NCI-H1436 (cell line): ENCODE results near the gene TMED4.
"Not testable (repeated sequence)": the region's sequence is repeated elsewhere in the genome, so short reads cannot be mapped to it uniquely, and the experiment has no call there.

ENCODE experiments used
- DNase-seq: peaks from one replicate; lab custom pipeline; 2025; lab: John Stamatoyannopoulos, UW

The TMED4 gene

DNA sequence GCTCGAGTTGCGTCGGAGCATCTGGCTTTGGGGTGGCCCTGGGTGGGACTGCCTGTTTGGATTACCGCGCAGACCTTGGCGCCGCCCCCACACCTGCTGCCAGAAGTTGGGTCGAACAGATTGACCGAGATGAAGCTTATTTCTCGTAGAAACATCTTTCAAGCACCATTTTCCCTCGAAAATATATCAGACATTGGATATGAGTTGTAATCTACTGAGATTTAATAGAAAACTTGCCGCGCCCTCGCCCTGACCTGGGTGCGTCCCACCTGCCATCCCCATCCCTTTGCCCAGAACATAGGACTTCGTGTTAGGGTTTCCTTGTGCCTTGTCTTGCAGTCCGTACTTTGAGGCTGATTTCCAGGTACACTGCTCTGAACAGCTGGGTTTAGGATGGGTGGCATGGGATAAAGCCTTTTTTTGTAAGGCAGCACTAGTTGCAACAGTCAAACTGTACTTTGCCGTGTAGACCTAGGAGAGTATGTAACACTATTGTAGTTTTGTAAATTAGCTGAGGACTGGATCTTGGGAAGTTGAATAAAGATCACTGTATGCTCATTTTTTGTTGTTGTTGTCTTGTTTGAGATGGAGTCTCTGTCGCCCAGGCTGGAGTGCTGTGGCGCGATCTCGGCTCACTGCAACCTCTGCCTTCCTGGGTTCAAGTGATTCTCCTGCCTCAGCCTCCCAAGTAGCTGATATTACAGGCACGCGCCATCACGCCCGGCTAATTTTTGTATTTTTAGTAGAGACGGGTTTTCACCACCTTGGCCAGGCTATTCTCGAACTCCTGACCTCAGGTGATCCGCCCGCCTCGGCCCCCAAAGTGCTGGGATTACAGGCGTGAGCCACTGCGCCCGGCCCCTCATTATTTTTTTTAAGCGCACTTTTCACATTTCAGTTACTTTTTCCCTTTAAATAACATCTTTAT, 25.4 kb upstream of the TMED4 start:
- no peak for DNase-seq

DNA sequence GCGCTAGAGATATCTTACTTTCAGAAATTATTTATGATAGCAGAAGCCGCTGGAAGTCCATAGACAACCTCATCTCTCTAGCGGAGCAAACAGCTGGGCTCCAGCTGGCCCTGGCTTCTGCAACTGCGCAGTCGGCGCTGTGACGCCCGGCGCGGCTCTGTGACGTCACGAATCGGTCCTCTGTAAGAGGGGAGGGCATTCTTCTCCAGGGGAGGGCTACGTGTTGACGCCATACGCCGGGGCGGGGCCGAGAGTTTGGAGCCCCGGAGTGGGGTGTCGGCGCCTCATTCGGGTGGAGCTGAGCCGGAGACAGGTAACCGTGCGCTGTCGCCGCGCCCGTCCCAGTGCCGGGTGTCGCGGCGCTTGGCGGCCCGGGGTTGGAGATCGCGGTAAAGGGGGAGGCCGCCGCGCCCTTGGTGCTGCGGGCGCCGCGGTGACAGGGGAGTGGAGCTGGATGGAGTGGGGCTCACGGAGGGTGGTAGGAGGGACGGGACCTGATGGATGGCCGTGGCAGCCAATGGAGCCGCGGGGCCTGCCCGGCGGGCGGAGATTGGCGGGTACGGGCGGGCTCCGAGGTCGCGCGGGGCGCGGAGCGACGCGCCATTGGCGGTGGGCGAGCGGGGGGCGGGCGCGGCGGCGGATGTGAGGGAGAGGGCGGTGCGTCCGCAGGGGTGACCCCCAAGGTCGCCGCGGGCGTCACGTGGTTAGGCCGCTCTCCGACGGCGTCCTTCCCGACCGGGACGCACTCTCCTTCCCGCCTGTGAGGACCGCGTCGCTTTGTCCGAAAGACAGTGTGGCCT, 24.5 kb upstream of the TMED4 start, which contains the start of gene OGDH:
OGDH (plus strand) TSS at position 287 of the 800 bp plus-strand sequence. CDS start 17,717 bp downstream, outside the sequence.
- DNase-seq: peak; percentile 97

DNA sequence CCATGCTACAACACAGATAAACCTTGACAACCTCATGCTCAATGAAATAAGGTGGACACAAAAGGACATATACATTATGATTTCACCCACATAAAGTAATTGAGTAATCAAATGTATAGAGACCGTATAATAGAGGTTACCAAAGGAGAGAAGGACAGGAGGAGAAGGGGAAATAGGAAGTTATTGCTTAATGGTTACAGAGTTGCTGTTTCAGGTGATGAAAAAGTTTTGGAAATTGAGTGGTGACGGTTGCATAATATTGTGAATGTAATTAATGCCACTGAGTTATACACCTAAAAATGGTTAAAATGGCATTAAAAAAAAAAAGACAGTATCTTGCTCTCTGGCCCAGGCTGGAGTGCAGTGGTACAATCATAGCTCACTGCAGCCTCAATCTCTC, 22.9 kb upstream of the TMED4 start:
- no peak for DNase-seq

DNA sequence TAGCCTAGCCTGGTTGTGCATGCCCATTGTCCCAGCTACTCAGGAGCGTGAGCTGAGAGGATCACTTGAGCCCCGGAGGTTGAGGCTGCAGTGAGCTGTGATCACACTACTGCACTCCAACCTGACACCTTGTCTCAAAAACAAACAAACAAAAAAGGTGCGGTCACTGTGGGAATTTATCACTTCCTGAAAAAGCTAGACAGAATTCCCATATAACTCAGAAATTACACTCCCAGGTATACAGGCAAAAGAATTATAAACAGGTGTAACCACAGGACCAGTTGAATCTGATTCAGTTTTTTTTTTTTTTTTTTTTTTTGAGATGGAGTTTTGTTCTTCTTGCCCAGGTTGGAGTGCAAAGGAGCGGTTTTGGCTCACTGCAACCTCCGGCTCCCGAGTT, 21.2 kb upstream of the TMED4 start:
- no peak for DNase-seq

DNA sequence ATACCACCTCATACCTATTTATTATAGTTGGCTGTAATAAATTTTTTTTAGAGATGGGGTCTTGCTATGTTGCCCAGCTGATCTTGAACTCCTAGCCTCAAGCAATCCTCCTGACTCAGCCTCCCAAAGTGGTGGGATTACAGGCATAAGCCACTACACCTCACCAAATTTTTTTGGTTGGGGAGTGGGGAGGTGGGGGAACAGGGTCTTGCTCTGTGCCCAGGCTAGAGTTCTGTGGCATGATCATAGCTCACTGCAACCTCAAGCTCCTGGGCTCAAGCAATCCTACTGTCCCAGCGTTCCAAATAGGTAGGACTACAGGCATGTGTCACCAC, 20.5 kb upstream of the TMED4 start:
- no peak for DNase-seq

DNA sequence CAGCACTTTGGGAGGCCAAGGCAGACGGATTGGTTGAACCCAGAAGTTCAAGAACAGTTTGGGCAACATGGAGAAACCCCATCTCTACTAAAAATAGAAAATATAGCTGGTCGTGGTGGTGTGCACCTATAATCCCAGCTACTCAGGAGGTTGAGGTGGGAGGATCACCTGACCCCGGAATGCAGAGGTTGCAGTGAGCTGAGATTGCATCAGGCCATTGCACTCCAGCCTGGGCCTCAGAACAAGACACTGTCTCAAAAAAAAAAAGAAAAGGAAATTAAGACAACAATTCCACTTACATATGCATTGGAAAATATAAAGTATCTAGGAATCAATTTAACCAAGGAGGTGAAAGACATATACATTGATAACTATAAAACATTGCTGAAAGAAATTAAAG, 17.2 kb upstream of the TMED4 start:
- DNase-seq: no peak

DNA sequence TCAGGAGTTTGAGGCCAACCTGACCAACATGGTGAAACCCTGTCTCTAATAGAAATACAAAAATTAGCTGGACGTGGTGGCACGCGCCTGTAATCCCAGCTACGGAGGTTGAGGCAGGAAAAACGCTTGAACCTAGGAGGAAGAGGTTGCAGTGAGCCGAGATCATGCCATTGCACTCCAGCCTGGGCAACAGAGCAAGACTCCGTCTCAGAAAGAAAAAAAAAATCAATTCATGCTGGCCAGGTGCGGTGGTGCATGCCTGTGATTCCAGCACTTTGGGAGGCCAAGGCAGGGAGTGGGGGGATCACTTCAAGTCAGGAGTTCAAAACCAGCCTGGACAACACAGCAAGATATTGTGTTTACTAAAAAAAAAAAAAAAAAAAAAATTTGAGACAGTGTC, 15.2 kb upstream of the TMED4 start:
- DNase-seq: not testable (repeated sequence)

DNA sequence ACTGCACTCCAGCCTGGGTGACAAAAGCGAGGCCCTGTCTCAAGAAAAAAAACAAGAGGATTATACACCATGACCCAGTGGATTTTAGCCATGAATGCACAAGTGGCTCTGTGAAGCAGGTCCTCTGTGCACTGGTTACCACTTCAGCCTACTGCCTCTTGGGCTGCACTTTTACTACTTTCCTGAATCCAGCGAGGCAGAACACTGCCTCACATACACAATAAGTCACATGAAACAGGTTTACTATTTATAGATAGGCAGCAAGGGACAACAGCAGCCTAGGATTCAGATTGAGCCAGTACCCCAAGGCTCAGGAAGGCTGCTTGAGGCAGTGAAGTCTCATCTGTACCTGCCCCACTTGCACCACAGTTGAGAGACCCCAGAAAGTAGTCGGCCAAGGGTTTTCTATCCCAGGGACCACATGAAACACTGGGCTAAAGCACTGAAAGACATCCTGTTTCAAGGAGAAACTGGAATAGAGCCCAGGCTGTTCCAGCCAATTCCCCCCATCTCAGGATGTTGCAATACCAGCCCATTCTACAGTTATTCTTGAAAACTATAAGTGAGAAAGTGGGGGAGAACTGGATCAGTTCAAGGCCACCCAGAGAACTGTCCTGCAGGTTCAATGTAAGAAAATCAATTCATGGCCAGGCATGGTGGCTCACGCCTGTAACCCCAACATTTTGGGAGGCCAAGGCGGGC, 14.1 kb upstream of the TMED4 start:
- DNase-seq: no peak

DNA sequence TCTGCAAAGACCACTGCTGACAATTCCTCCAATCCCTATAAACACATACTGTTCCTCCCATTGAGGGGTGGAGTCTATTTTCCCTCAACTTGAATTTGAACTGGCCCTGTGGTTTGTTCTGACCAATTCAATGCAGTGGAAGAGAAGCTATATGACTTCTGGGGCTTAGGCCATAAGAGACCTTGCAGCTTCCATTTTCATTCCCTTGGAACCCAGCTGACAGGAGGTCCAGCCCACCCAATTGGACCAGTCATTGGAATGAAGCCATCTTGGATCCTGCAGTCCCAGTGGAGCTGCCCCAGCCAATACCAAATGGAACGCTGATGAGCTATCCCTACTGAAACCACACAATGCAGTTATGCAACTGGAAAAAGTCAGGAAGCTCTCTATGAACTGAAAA, 8.9 kb upstream of the TMED4 start:
- DNase-seq: no peak

DNA sequence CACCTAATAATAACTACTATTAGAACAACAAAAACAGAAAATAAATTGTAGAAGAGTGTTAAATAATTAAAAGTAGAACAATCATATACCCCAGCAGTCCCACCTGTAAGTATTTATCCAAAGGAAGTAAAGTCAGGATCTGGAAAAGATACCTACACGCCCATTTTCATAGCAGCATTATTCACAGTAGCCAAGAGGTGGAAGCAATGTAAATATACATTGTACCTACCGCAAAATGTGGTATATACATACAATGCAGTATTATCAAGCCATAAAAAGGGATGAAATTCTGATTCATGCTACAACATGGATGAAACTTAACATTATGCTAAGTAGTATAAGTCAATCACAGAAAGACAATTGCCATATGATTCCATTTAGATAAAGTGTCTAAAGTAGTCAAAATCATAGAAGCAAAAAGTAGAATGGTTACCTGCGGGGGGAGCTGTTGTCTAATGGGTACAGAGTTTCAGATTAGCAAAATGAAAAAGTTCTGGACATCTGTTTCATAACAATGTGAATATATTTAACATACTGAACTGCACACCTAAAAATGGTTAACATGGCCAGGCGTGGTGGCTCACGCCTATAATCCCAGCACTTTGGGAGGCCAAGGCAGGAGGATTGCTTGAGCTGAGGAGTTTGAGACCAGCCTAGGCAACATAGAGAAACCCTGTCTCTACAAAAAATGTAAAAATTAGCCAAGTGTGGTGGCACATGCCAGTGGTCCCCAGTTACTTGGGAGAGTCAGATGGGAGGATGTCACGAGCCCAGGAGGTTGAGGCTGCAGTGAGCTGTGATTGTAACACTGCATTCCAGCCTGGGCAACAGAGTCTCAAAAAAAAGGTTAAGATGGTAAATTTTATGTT, 6.0 kb upstream of the TMED4 start:
- no peak for DNase-seq

DNA sequence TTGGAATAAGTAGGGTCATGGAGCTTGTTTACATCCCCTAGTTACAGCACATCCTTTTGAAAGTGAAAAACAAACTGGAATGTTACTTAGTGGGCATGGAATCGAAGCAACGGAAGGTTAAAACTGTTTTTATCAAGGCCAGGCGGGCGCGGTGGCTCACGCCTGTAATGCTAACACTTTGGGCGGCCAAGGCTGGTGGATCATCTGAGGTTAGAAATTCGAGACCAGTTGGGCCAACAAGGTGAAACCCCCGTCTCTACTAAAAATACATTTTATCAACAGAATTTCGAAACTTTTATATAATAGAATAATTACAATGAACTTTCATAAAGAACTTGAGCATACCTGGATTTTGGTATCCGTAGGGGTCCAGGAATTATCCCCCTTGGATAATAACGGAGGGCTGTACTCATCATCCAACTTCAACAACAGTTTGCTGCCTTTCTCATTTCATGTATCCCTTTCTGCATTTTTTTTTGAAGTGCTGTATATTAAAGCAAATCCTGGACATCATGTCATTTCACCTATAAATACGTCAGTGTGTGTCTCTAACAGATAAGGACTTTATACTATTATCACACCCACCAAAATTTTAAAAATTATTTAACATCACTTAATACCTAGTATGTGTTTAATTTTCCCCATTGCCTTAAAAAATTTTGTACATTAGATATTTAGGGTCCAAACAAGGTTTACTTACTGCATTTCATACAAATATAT, 1.3 kb upstream of the TMED4 start:
- no peak for DNase-seq

DNA sequence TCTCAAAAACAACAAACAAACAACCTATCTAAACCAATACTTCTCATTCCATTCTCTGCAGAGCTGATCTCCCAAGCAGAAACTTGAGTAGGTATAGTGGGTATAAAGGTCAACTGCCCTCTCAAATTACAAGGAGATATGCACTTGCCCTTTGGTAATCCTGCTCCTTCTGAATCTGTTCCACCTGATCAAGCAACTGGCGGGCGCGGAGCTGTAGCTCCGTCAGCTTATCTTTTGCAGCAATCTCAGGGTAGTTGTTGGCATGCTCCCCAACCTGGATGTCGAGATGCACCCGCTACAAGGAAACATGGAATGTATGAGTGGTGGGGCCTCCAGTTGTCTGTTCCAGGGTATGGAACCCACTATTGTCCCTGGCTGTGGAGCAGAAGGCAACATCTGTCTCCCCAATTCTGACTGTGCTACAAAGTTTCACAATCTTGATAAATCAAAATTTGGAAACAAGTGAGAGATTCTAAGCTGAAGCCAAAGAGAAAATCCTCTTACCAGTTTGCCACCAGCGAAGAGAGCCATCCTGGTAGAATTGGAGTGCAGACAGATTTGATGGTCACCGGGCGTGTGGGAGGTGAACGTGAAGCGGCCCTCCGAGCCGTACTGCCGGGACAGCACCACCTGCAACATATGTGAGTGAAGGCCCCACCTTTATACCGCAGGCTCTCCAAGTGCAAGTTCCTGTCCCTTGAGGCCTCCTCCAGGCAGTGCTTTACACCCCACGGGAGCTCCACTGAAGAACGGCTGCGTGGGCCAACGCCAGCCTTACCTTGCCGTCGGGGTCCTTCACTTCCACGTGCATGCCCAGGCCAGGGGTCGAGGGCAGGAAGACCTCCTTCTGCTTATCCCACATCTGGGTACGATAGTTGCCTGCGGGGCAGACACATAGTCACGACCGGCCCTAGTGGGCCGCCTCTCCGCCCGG, 819 bp downstream of the TMED4 start:
- DNase-seq: peak; percentile 27

DNA sequence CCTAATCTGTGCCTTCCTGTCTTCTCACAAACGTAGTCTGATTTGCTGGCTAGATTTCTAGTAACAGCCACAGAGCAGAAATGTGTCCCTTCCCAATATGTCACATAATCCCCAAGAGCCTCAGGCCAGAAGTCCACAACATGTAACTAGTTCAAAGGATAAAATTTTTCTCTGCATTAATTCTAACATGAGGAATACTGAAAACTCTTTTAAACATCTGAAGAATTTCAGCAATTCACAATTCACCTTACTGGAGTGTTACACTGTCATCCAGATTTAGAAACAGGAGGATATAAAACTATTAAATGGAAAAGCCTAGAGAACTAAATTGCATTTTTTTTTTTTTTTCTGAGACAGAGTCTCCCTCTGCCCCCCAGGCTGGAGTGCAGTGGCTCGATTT, 5.8 kb downstream of the TMED4 start:
- no peak for DNase-seq

DNA sequence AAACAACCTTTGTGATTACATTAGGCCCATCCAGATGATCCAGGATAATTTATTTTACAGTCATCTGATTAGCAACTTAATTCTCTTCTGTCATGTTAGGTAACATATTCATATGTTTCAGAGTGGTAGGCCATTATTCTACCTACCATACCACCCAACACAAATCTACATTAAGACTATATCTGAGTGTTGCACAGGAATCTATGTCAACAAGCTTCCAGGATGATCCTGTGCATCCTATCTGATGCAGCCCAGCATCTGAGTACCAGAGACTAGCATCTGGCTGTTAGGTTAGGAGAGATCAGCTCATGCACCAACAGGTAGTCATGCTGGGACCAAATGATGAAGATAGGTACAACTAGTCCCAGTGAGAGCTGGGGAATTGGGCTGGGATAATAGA, 7.0 kb downstream of the TMED4 start:
- no peak for DNase-seq

DNA sequence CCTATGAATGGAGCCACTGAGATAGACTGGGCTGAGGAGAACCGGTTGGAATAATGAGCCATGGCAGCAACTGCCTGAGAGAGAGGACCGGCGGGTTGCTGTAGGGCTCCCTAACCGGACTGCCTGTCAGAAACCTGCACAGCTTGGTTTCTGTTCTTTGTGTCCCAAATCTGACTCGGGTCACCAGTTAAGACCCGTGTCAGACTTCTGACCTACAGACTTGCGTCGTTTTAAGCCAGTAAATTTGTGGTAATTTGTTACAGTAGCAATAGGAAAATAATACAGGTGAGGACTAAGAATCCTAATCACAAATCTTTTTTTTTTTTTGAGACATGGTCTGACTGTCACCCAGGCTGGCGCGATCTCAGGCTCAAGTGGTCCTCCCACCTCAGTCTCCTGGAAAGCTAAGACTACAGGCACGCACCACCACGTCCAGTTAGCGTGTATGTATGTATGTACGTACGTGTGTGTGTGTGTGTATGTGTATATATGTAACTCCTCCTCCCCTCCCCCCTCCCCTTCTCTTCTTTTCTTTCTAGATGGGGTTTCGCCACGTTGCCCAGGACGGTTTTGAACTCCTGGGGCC, 7.7 kb downstream of the TMED4 start:
- DNase-seq: no peak

DNA sequence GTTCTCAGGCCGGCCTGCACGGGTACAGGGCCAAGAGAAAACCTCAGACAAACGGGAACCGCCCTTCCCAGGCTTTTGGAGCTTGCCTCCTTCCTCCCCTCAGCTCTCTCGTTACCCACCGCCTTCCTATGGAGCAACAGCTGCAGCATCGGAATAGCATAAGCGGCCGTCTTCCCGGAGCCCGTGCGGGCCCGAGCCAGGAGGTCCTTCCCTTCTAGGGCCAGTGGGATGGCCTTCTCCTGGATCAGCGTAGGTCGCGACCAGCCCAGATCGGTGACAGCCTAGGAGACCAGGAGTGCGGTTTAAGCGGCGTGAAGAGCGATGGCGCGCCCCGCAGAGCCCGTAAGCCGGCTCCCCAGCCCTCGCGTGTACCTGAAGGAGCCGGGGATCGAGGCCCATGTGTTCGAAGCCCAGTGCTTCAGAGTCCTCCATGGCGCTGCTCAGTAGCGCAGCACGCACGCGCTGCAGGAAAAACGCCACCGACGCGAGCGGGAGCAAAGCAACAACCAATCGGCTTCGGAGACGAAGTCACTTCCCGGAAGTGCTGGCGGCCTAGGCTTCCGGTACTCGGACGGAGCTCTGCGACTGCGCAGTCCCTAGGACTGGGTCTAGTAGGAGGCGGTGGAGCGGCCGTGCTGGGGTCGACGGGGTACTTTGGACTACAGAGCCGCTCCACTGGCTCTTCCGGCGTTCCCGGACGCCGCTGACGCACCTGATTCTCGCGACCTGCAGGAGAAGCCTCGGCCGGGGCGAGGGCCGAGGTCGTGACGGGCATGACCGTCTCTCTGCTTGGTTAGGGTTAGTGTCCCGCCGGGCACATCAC, 8.4 kb downstream of the TMED4 start, which contains the start of gene DDX56:
DDX56 (minus strand) TSS at position 445 of the 823 bp plus-strand sequence; CDS start at position 432, 13 bp downstream.
- DNase-seq: peak; percentile 93

DNA sequence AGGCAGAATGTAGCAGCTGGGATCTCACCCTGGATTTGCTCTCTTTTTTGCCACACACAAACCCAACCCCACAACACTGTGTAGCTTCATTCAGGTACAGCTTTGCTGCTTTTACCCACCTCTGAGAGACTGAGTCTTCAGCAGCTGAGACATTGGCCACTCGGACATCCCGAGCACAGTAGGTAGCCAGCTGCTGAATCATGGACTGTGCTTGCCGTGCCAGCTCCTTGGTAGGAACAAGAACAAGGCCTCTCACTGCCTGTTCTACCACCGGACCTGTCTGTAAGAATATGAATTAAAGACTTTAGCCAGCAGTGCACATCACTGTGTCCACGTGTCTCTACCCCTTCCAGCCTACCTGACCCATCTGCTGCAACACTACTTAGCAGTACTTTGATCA, 9.3 kb downstream of the TMED4 start:
- DNase-seq: no peak

DNA sequence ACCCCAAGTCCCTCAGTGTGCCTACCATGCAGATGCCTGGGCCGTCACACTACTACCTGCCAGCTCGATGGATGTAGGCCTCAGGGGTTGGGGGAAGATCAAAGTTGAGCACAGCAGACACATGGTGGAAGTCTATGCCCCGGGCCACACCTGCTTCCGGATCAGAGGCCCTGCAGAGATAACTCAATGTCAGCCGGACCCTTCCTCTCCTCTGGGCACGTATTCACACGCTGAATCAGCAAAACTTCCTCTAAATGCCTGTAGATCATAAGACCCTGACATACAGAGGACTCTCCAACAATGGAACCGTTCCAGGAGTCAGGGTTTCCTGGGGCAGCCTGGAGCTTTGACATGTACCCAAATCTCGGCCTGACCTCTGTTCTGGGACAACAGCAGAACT, 12.1 kb downstream of the TMED4 start:
- no peak for DNase-seq
